OCI-LY1 (cell line): Measurements from ENCODE around the gene ELN.

ENCODE experiments used
- EZH2 ChIP-seq: fragments of 200-600 bp; sonication (generic), shearing (Covaris generic); IDR thresholded peaks from 2 replicates; pipeline ENCODE4 v1.8.0; 2017; ENCODE audit warnings: borderline replicate concordance, mixed run types, mild to moderate bottlenecking, antibody characterized with exemption, low read length, moderate library complexity, mixed read lengths
- TF ChIP-seq, protein P1 (sequence below): fragments of 200-600 bp; sonication (generic), shearing (Covaris generic); IDR thresholded peaks from 2 replicates; pipeline ENCODE4 v1.5.1; 2017; ENCODE audit warnings: mild to moderate bottlenecking, antibody characterized with exemption, low read length, moderate library complexity, mixed read lengths

DNA sequence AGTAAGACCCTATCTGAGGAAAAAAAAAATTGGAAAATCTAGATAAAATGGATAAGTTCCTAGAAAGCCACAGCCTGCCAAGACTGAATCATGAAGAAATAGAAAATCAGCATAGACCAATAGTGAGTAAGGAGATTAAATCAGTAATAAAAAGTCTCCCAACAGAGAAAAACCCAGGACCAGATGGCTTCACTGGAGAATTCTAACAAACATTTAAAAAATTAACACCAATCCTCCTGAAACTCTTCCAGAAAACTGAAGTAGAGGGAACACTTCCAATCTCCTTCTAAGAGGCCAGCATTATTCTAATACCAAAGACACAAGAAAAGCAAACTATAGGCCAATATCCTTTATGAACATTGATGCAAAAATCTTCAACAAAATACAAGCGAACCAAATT, 46.8 kb downstream of the ELN start:
- TF ChIP-seq EZH2: no peak
- TF ChIP-seq, protein P1, sequence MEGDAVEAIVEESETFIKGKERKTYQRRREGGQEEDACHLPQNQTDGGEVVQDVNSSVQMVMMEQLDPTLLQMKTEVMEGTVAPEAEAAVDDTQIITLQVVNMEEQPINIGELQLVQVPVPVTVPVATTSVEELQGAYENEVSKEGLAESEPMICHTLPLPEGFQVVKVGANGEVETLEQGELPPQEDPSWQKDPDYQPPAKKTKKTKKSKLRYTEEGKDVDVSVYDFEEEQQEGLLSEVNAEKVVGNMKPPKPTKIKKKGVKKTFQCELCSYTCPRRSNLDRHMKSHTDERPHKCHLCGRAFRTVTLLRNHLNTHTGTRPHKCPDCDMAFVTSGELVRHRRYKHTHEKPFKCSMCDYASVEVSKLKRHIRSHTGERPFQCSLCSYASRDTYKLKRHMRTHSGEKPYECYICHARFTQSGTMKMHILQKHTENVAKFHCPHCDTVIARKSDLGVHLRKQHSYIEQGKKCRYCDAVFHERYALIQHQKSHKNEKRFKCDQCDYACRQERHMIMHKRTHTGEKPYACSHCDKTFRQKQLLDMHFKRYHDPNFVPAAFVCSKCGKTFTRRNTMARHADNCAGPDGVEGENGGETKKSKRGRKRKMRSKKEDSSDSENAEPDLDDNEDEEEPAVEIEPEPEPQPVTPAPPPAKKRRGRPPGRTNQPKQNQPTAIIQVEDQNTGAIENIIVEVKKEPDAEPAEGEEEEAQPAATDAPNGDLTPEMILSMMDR: no peak
